ENCODE data around the gene RETSAT.

RETSAT gene

GRCh38 chr2:85398426-85399182 is 44.3 kb upstream of the RETSAT start:
- no peak overlapping the region for H3K4me3 ChIP-seq (ENCODE audit: control insufficient read depth, low read depth, low read length)
- TF ChIP-seq CTCF (conservative IDR thresholded peaks at IDR 0.05; ENCODE audit: control insufficient read depth, insufficient read depth, low read depth, low read length), result no peak
- DNase-seq (ENCODE audit: low read depth), result no peak

GRCh38 chr2:85397925-85398331 is 43.6 kb upstream of the RETSAT start:
- H3K4me3 ChIP-seq (ENCODE audit: control insufficient read depth, low read depth, low read length), result no peak overlapping the region
- DNase-seq (ENCODE audit: low read depth), result no peak
- TF ChIP-seq CTCF (conservative IDR thresholded peaks at IDR 0.05; ENCODE audit: control insufficient read depth, insufficient read depth, low read depth, low read length), result no peak

- DNase-seq (ENCODE audit: low read depth), result no peak
Measured at GRCh38 chr2:85396531-85397470, 42.5 kb upstream of the RETSAT start.

GRCh38 chr2:85395912-85396475 is 41.7 kb upstream of the RETSAT start:
- H3K4me3 ChIP-seq (ENCODE audit: control insufficient read depth, low read depth, low read length), result no peak overlapping the region
- TF ChIP-seq CTCF (conservative IDR thresholded peaks at IDR 0.05; ENCODE audit: control insufficient read depth, insufficient read depth, low read depth, low read length), result no peak
- no peak for DNase-seq (ENCODE audit: low read depth)

More at GRCh38 chr2:85396531-85397470, 42.5 kb upstream of the RETSAT start:
- H3K4me3 ChIP-seq (ENCODE audit: control insufficient read depth, low read depth, low read length), result no peak overlapping the region
- TF ChIP-seq CTCF (conservative IDR thresholded peaks at IDR 0.05; ENCODE audit: control insufficient read depth, insufficient read depth, low read depth, low read length), result no peak

GRCh38 chr2:85394976-85395375 is 40.6 kb upstream of the RETSAT start:
- no peak for TF ChIP-seq CTCF (conservative IDR thresholded peaks at IDR 0.05; ENCODE audit: control insufficient read depth, insufficient read depth, low read depth, low read length)
- H3K4me3 ChIP-seq (ENCODE audit: control insufficient read depth, low read depth, low read length), result no peak overlapping the region
- DNase-seq (ENCODE audit: low read depth), result no peak

- TF ChIP-seq CTCF (conservative IDR thresholded peaks at IDR 0.05; ENCODE audit: control insufficient read depth, insufficient read depth, low read depth, low read length), result no peak
- H3K4me3 ChIP-seq (ENCODE audit: control insufficient read depth, low read depth, low read length), result no peak overlapping the region
- no peak for DNase-seq (ENCODE audit: low read depth)
Measured at GRCh38 chr2:85394261-85394681, 39.9 kb upstream of the RETSAT start.
